Ovary (tissue), 3 donors: ENCODE data around the gene CAPZA2.

ENCODE experiments used
- CTCF ChIP-seq, 3 donors: fragments of 450-650 bp in 2 of 3; fragments of 200-600 bp in 1 of 3; IDR thresholded peaks; one replicate each; pipeline versions ENCODE4 v1.5.1 to v1.8.0; 2016 to 2022; ENCODE audit warnings: antibody characterized with exemption in 3 of 3, mild to moderate bottlenecking in 1 of 3
- EP300 ChIP-seq: sonication (generic); formaldehyde crosslinking; IDR thresholded peaks from one replicate; pipeline ENCODE4 v1.6.1; 2017; ENCODE audit warnings: antibody characterized with exemption
- donor health status: DM: no; HTN: no; CAD: no.

GRCh38 chr7:116934580-116934979 lies 72.2 kb downstream of the CAPZA2 start:
- TF ChIP-seq EP300 (no peak), CTCF (IDR thresholded peaks at IDR 0.05) (no peak)
